GM21717 (cell line): ENCODE results near the gene SFT2D2.
"Not testable (repeated sequence)": the region's sequence is repeated elsewhere in the genome, so short reads cannot be mapped to it uniquely, and the experiment has no call there.

Source experiments
- ATAC-seq: cut with Tn5 transposase; IDR thresholded peaks from one replicate; pipeline ENCODE4 v1.9.1; 2021; ENCODE audit warnings: mild to moderate bottlenecking, moderate library complexity; ENCODE audit not compliant: unreplicated experiment

The SFT2D2 gene

GRCh38 chr1:168225476-168226190, at the start of gene SFT2D2:
Gene SFT2D2 (plus strand): TSS chr1:168226004. CDS start chr1:168226080, 76 bp downstream.
- ATAC-seq, result peak; percentile 79

GRCh38 chr1:168178227-168178637, 47.6 kb upstream of the SFT2D2 start:
- peak; percentile 7 for ATAC-seq

- peak; percentile 93 for ATAC-seq
Observed at GRCh38 chr1:168178638-168179437, 47.0 kb upstream of the SFT2D2 start, which contains the start of gene TIPRL. Gene TIPRL (plus strand): TSS chr1:168178962. CDS start chr1:168179078, 116 bp downstream.

- no peak for ATAC-seq
Observed at GRCh38 chr1:168179438-168180147, 46.2 kb upstream of the SFT2D2 start.

GRCh38 chr1:168180148-168180524, 45.7 kb upstream of the SFT2D2 start:
- ATAC-seq, result no peak

GRCh38 chr1:168181063-168181720, 44.6 kb upstream of the SFT2D2 start:
- not testable (repeated sequence) for ATAC-seq

- no peak for ATAC-seq
Observed at GRCh38 chr1:168187177-168187576, 38.6 kb upstream of the SFT2D2 start.

- ATAC-seq, result no peak
Observed at GRCh38 chr1:168190403-168190802, 35.4 kb upstream of the SFT2D2 start.

GRCh38 chr1:168195199-168196135, 30.3 kb upstream of the SFT2D2 start:
- no peak for ATAC-seq

- ATAC-seq, result no peak
Observed at GRCh38 chr1:168199056-168199455, 26.7 kb upstream of the SFT2D2 start.

GRCh38 chr1:168202941-168203654, 22.7 kb upstream of the SFT2D2 start:
- no peak for ATAC-seq

GRCh38 chr1:168206111-168206510, 19.7 kb upstream of the SFT2D2 start:
- no peak for ATAC-seq

- not testable (repeated sequence) for ATAC-seq
Observed at GRCh38 chr1:168207673-168208072, 18.1 kb upstream of the SFT2D2 start.

- no peak for ATAC-seq
Observed at GRCh38 chr1:168210312-168210711, 15.5 kb upstream of the SFT2D2 start.

GRCh38 chr1:168213349-168213748, 12.5 kb upstream of the SFT2D2 start:
- no peak for ATAC-seq

- ATAC-seq, result no peak
Observed at GRCh38 chr1:168216171-168216570, 9.6 kb upstream of the SFT2D2 start.

- ATAC-seq, result no peak
Observed at GRCh38 chr1:168217664-168218063, 8.1 kb upstream of the SFT2D2 start.

- no peak for ATAC-seq
Observed at GRCh38 chr1:168218658-168219057, 7.1 kb upstream of the SFT2D2 start.

GRCh38 chr1:168220470-168220871, 5.3 kb upstream of the SFT2D2 start:
- ATAC-seq, result no peak
